Germinal center (tissue), 1 donor: ENCODE data around the gene SLC10A2.
A peak's percentile ranks its signal among the peaks of the same experiment; 100 is the strongest.
"Not testable (repeated sequence)": the region's sequence is repeated elsewhere in the genome, so short reads cannot be mapped to it uniquely, and the experiment has no call there.

Experiments
- DNase-seq: peaks from one replicate; pipeline ENCODE4 v3.0.0; 2012; ENCODE audit warnings: mixed read lengths, low spot score

Gene SLC10A2

GRCh38 chr13:103066079-103066780 is at the start of gene SLC10A2:
Gene SLC10A2, minus strand, starts transcription at chr13:103066417. Its CDS starts 168 bp downstream, at chr13:103066249.
- no peak for DNase-seq

GRCh38 chr13:103107580-103107979 is 41.4 kb upstream of the SLC10A2 start:
- no peak for DNase-seq

GRCh38 chr13:103104340-103104739 is 38.1 kb upstream of the SLC10A2 start:
- no peak for DNase-seq

DNA sequence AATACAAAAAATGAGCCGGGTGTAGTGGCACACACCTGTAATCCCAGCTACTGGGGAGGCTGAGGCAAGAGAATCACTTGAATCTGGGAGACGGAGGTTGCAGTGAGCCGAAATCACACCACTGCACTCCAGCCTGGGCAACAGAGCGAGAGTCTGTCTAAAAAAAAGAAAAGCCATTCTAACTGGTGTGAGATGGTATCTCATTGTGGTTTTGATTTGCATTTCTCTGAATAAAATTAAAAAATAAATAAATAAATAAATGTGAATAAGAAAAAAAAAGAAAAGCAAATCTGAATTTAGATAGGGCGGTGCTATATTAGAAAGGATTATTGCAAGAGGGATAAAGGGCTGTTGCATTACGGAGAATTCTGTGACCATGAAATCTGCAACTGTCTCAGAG is 37.2 kb upstream of the SLC10A2 start:
- DNase-seq, result not testable (repeated sequence)

DNA sequence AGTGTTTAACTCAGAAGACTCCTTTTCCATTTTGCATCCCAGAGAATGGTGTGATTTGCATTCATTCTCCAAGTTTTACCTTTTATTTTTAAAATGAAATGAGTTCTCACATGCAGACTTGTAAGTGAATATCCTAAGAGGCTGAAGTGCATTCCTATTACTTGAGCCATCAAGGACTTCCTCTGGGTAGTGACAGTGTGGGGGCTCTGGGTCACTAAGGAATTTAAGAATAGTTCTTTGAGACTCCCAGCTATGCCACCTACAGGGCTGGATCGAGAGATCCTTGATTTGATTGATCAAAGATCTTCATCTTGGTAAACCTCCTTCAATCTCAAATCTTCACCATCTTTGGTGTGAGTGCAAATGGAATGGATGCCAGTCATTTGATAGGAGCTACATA is 36.3 kb upstream of the SLC10A2 start:
- no peak for DNase-seq

- DNase-seq, result no peak
Measured at GRCh38 chr13:103101901-103102300, 35.7 kb upstream of the SLC10A2 start.

DNA sequence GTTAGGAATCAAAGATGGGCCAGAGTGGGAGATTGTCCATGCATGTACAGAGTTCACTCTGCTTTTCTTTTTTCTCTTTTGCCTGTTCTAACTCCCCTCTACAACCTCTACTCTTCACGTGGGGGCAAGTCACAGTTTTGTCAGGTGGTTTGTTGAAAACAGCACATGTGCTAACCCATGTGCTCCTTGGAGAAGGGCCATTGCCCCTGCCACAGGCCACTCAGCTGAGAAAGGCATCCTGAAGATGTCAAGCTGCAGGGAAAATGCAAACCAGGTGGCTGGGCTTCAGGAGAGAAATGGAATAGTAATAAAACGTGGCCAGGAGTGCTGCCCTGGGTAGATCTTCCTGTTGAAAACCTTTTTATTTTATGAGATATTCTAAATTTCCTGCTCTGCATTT is 35.3 kb upstream of the SLC10A2 start:
- no peak for DNase-seq

GRCh38 chr13:103100830-103101229 is 34.6 kb upstream of the SLC10A2 start:
- no peak for DNase-seq

DNA sequence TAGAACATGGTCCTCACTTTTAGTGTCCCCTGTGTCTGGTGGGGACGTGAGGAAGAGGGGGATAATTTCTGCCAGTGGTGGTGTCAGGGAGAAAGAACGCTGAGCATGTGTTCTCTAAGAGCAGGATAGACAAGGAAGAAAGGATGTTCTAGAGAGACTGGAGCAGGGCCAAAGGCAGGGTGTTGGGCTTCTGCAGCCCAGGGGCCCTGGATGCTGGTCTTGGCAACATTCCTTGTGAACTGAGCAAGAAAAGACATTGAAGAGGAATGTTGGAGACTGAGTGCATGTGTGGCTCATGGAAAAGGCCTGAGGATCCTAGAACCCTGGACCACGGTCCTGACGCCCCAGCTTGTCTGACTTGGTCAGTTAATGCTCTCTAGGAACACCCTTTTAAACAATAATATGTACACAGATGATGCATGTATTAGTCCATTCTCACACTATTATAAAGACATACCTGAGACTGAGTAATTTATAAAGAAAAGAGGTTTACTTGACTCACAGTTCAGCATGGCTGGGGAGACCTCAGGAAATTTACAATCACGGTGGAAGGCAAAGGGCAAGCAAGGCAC is 33.6 kb upstream of the SLC10A2 start:
- DNase-seq, result no peak

GRCh38 chr13:103098535-103098934 is 32.3 kb upstream of the SLC10A2 start:
- no peak for DNase-seq

DNA sequence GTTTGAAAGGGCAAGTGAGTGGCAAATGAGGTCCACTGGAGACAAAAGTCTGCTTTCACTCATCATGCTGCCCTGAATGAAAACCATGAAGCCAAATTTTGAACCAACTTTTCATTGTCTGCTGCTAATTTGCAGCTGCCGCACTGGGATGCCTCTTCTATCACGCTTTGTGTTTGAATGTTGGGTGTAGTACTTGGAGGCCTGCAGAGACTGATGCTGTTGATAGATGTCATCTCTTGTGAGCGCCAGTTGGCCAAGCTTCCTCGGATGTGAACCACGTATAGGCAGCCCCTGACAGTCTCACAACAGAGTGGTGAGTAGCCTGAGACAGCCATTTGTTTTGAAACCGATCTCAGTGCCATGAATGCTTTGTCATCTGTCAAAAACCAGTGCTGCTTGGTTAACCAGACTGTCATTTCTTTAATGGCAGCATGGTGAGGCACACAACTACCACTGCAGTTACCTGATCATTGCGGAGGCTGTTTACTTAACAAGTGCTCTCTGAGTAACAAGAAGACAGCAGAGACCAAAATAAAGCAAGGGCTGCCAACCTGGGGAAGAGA is 31.2 kb upstream of the SLC10A2 start:
- DNase-seq, result no peak

- not testable (repeated sequence) for DNase-seq
Measured at GRCh38 chr13:103093649-103094048, 27.4 kb upstream of the SLC10A2 start.

DNA sequence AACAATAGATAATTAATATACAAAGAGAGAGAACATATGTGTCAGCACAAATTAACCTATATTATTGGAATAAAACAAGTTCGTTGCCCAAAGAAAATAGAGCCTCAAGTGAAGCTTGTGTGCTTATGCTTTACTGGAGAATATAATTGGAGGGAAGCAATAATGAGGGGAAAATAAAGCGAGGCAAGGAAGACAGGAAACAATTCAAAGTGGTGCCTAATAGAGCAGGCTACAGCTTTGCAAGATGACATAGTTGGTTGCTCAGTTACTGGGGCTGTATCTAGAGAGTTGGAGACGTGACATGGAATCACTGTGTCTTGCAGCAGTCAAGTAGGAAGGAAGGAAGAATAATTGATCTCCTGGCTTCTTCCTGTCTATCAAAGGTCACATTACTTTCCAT is 21.1 kb upstream of the SLC10A2 start:
- no peak for DNase-seq

DNA sequence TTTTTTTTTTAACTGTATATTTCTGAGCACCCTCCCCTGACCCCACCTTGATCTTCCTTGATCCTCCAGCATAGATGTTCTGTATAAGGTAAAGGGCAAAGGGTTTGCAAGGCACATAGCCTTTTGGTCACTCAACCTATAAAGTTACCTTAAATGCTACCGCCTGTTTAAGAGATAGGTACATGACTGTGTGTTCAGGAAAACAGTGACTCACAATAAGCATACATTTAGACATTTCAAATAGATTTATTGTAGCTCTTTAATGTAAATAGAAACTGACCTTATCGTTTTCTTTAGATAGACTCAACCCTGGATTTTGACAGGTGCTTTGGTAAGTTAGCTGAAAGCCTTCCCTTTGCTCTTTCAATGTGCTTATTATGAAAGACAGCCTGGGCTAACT is 15.2 kb upstream of the SLC10A2 start:
- no peak for DNase-seq

GRCh38 chr13:103078158-103078557 is 11.9 kb upstream of the SLC10A2 start:
- DNase-seq, result no peak

DNA sequence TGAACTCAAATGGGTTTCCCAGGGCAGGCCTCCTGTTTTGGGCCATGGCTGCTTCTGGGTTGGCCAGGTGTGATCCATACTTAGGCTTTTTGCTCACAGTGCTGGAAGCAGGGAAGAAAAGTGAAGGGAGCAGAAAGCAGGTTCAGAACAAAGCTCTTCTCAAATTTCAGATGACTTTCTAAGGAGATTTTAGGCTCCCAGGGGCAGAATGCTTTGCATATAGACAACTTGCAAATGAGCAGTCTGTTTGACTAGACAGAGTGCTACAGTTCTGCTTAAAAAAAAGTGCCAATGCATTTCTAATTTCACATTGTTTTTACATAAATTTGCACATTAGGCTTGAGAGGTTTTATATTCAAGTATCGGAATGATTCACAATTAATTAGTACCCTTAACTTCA is 2.6 kb upstream of the SLC10A2 start:
- DNase-seq, result peak; percentile 10

DNA sequence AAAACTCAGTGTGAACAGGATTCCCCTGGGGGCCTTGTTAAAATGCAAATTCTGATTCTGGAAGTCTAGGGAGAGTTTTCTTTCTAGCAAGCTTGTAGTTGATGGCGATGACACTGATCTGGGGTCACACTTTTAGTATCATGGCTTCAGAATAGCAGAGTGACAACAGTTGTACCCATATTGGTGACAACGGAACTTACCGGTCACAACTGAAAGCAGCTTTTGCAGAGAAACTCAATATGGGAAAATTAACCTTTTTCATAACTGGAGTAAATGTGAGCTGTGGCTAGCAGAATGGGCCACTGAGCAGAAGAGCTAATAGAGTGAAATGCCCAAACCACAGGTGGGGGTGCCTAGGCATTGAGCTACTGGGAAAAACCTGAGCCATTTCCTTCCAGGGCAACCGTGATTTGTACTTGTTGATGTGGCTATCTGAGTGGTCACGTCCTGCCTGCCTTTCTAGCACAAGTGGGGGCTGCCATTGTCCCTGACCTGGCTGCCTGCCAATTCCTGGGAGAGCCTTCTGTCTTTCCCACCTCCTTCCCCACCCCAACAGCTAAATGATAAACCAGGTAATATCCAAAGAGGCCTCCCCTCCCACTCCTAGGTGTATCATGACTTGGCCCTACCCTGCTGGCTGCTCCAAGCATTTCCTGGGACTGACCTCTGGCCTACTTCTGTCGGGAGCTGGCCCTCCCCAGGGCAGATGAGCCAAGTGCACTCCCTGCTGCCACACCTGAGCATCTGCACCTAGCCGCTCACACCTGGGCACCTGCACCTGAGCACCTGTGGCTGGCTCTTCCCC is 1.7 kb upstream of the SLC10A2 start:
- peak; percentile 9 for DNase-seq

DNA sequence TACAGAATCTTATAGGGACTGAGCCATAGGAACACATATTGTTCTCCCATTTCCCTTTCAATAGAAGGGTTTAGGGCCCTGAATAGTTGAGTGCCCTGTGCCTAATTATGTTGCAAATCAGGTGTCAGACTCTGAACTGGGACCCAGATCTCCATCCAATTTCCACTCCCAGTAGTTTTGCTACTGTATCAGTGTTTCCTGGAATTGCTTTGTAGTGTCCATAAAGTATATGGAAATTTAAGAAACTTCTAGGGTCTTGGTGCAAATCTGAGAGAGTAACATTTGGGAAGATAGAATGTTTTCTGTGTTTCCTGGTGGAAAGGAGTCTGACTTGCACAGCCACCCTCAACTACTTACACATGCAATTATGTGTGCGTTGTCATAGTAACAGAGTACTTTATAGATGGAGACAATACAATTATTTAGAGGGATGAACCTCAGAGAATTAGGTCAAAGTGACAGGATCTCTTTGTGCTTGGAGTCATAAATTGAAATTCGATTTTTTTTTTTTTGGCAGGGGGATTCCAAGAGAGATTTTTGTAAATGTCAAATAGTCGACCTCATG is 646 bp upstream of the SLC10A2 start:
- DNase-seq, result no peak

- DNase-seq, result no peak
Measured at GRCh38 chr13:103063376-103063775, 2.8 kb downstream of the SLC10A2 start.

- no peak for DNase-seq
Measured at GRCh38 chr13:103062079-103062478, 4.1 kb downstream of the SLC10A2 start.

DNA sequence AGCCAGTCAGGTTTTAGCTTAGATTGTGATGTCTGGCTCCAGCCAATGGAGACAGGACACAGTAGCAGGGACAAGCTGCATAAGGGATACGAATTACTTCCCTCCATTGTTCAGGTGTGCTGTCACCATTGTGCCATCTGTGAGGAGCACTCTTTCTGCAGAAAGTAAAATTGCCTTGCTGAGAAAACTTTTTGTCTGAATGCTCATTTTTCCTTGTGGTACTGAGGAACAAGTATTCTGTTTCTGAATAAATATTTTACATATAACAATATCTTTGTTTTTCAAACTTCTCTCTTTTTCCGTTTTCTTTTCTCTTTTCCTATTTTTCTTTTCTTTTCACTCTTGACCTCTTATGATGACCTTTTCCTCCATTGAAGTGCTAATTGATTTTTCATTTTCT is 10.2 kb downstream of the SLC10A2 start:
- DNase-seq, result no peak

GRCh38 chr13:103055166-103055565 is 11.1 kb downstream of the SLC10A2 start:
- no peak for DNase-seq

GRCh38 chr13:103046676-103047075 is 19.5 kb downstream of the SLC10A2 start:
- DNase-seq, result no peak
